Measurements from ENCODE around the gene SMG5. TPM values are rescaled to one million over a fixed set of nuclear protein-coding genes. Genes with fewer than 3 reads are reported as not detected.

Gene SMG5
- polyA plus RNA-seq, 1 of the 3 experiments (the other 2 are of a cell fraction): 21.3 TPM

GRCh38 chr1:156241926-156242325 lies 40.7 kb downstream of the SMG5 start, which contains the start of gene BGLAP:
BGLAP (plus strand) TSS chr1:156242184; CDS start chr1:156242232, 48 bp downstream.
- no peaks in the 10 kb centered on the region for H3K9me2 ChIP-seq
- 91% methylated on average over 11 of the region's 14 CpGs for WGBS (ENCODE audit: low lambda C conversion rate)
- peak within 1 kb of the TSS in 1 of 2 experiments; percentile 62; a peak in 1 of 4 replicates for H3K27ac ChIP-seq (ENCODE audit: low read depth in 2 of 2, low read length in 1 of 2)
- no peak within 1 kb of the TSS for H3K4me3 ChIP-seq (ENCODE audit: low read depth in 2 of 2, low read length in 1 of 2)
- no peaks in the 10 kb centered on the region for H3K9me3 ChIP-seq
- ChIA-PET CTCF (interaction anchor here (1.2 to 1.8 kb wide), 2 partner anchors 18 to 146 kb away, joined by 3 to 9 read pairs; no protein-coding TSS in a partner anchor), POLR2A (interaction anchor here (0.8 to 1.0 kb wide), 3 partner anchors 10 to 40 kb away, joined by 3 to 4 read pairs (median 4); partner anchors contain the start of gene SMG5)
- H3K27me3 ChIP-seq (ENCODE audit: insufficient read depth): no peaks in the 10 kb centered on the region
- TF ChIP-seq SIN3A (IDR thresholded peaks at IDR 0.05; ENCODE audit: borderline replicate concordance, low read depth, low read length) (no peak), CTCF (IDR thresholded peaks at IDR 0.05) (no peak), MEF2A (IDR thresholded peaks at IDR 0.05; ENCODE audit: borderline replicate concordance, low read depth) (no peak), YY1 (IDR thresholded peaks at IDR 0.05; ENCODE audit: low read depth) (no peak)
- no peak within 1 kb of the TSS for H3K9ac ChIP-seq
- no peaks in the 10 kb centered on the region for H4K20me1 ChIP-seq (ENCODE audit: insufficient read depth)
- no peaks in the 10 kb centered on the region for H3K79me2 ChIP-seq (ENCODE audit: insufficient read depth)
- peaks cover 7 to 27% of the 10 kb centered on the region in 2 experiments; a peak in 2 of 4 replicates for H3K4me1 ChIP-seq (ENCODE audit: control insufficient read depth in 1 of 2, insufficient read depth in 2 of 2, low read depth in 1 of 2, low read length in 1 of 2)
- H3K4me2 ChIP-seq: peak within 1 kb of the TSS; percentile 36; the same call in 1 of the 2 replicates
- no peaks in the 10 kb centered on the region for H3F3A ChIP-seq (replicated peaks; ENCODE audit: insufficient read depth)
- H3K36me3 ChIP-seq (replicated peaks in 1 of 2; ENCODE audit: control insufficient read depth in 1 of 2, insufficient read depth in 2 of 2, low read length in 1 of 2): peaks cover 3% of the 10 kb centered on the region in 2 experiments
- H2AFZ ChIP-seq (ENCODE audit: low read depth): no peak within 1 kb of the TSS; the same call in 1 of the 2 replicates
- peak; percentile 39 for DNase-seq

- Histone ChIP-seq H3K4me2 (peak overlapping the region; percentile 36; the same call in 1 of the 2 replicates), H3K27ac (ENCODE audit: low read depth in 2 of 2, low read length in 1 of 2) (no peak overlapping the region; a peak in 1 of 4 replicates), H3K36me3 (replicated peaks in 1 of 2; ENCODE audit: control insufficient read depth in 1 of 2, insufficient read depth in 2 of 2, low read length in 1 of 2) (peaks cover 3 to 9% of the 10 kb centered on the region in 2 experiments), H3K9me3 (no peaks in the 10 kb centered on the region), H3K9ac (no peak overlapping the region), H3K27me3 (ENCODE audit: insufficient read depth) (no peaks in the 10 kb centered on the region), H3K4me3 (ENCODE audit: low read depth in 2 of 2, low read length in 1 of 2) (no peak overlapping the region), H3F3A (replicated peaks; ENCODE audit: insufficient read depth) (no peaks in the 10 kb centered on the region), H3K79me2 (ENCODE audit: insufficient read depth) (no peaks in the 10 kb centered on the region), H2AFZ (ENCODE audit: low read depth) (no peak overlapping the region; the same call in 1 of the 2 replicates), H3K4me1 (ENCODE audit: control insufficient read depth in 1 of 2, insufficient read depth in 2 of 2, low read depth in 1 of 2, low read length in 1 of 2) (peaks cover 7 to 25% of the 10 kb centered on the region in 2 experiments; a peak in 2 of 4 replicates), H4K20me1 (ENCODE audit: insufficient read depth) (no peaks in the 10 kb centered on the region), H3K9me2 (no peaks in the 10 kb centered on the region)
- TF ChIP-seq MXI1 (IDR thresholded peaks at IDR 0.05; ENCODE audit: low read depth, low read length): no peak
- TF ChIP-seq FOSL2 (IDR thresholded peaks at IDR 0.05; ENCODE audit: borderline replicate concordance, low read depth): peak; percentile 67
- no peak for TF ChIP-seq MAX (IDR thresholded peaks at IDR 0.05; ENCODE audit: low read depth)
- 0 out of 2 replicates have a peak, but pooled peaks have one; percentile 24 for TF ChIP-seq JUND (IDR thresholded peaks at IDR 0.05)
- no peak for TF ChIP-seq RAD21 (IDR thresholded peaks at IDR 0.05; ENCODE audit: low read length)
- TF ChIP-seq SIN3A (IDR thresholded peaks at IDR 0.05; ENCODE audit: borderline replicate concordance, low read depth, low read length): 0 out of 2 replicates have a peak, but pooled peaks have one; percentile 20
- TF ChIP-seq USF2 (IDR thresholded peaks at IDR 0.05; ENCODE audit: borderline replicate concordance, low read depth, low read length): no peak
- no peak for DNase-seq
- ChIA-PET POLR2A (interaction anchor here (0.6 to 1.0 kb wide), 4 partner anchors 8 to 41 kb away, joined by 3 to 5 read pairs (median 4); partner anchors contain the start of gene SMG5), CTCF (interaction anchor here (1.2 to 1.3 kb wide), 2 partner anchors 16 to 145 kb away, joined by 3 to 4 read pairs; no protein-coding TSS in a partner anchor)
- 60% methylated on average over 14 of the region's 15 CpGs for WGBS (ENCODE audit: low lambda C conversion rate)
Observed at GRCh38 chr1:156241311-156241811, 41.3 kb downstream of the SMG5 start.

Data from SK-N-SH (cell line).